Measurements from ENCODE around the gene RND2. TPM values are rescaled to one million over a fixed set of nuclear protein-coding genes. Genes with fewer than 3 reads are reported as not detected.

The RND2 gene
- total RNA-seq, 1 donor from 2014 or later, result 75.8 TPM

- Mint-ChIP-seq H3K27ac (ENCODE audit: unreplicated experiment) (peak overlapping the region; percentile 72), H3K4me3 (ENCODE audit: unreplicated experiment) (peak overlapping the region; percentile 100), H3K27me3 (ENCODE audit: unreplicated experiment) (peaks cover 5% of the 10 kb centered on the region), H3K36me3 (ENCODE audit: unreplicated experiment) (no peaks in the 10 kb centered on the region), H3K9me3 (ENCODE audit: unreplicated experiment) (peaks cover 1% of the 10 kb centered on the region), H3K4me1 (ENCODE audit: low read depth, unreplicated experiment) (peaks cover 9% of the 10 kb centered on the region)
- TF ChIP-seq, protein P1, sequence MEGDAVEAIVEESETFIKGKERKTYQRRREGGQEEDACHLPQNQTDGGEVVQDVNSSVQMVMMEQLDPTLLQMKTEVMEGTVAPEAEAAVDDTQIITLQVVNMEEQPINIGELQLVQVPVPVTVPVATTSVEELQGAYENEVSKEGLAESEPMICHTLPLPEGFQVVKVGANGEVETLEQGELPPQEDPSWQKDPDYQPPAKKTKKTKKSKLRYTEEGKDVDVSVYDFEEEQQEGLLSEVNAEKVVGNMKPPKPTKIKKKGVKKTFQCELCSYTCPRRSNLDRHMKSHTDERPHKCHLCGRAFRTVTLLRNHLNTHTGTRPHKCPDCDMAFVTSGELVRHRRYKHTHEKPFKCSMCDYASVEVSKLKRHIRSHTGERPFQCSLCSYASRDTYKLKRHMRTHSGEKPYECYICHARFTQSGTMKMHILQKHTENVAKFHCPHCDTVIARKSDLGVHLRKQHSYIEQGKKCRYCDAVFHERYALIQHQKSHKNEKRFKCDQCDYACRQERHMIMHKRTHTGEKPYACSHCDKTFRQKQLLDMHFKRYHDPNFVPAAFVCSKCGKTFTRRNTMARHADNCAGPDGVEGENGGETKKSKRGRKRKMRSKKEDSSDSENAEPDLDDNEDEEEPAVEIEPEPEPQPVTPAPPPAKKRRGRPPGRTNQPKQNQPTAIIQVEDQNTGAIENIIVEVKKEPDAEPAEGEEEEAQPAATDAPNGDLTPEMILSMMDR (IDR thresholded peaks at IDR 0.05; ENCODE audit: partially characterized antibody, unreplicated experiment), result no peak
- peak; percentile 48 for DNase-seq
Observed at GRCh38 chr17:42980766-42981397, 44.1 kb upstream of the RND2 start.

GRCh38 chr17:42982266-42982665, 42.8 kb upstream of the RND2 start:
- H3K4me1 Mint-ChIP-seq (ENCODE audit: low read depth, unreplicated experiment), result peaks cover 9% of the 10 kb centered on the region
- peaks cover 1% of the 10 kb centered on the region for H3K9me3 Mint-ChIP-seq (ENCODE audit: unreplicated experiment)
- TF ChIP-seq, protein P1 (IDR thresholded peaks at IDR 0.05; ENCODE audit: partially characterized antibody, unreplicated experiment), result no peak
- peaks cover 5% of the 10 kb centered on the region for H3K27me3 Mint-ChIP-seq (ENCODE audit: unreplicated experiment)
- H3K4me3 Mint-ChIP-seq (ENCODE audit: unreplicated experiment), result no peak overlapping the region
- H3K27ac Mint-ChIP-seq (ENCODE audit: unreplicated experiment), result no peak overlapping the region
- H3K36me3 Mint-ChIP-seq (ENCODE audit: unreplicated experiment), result no peaks in the 10 kb centered on the region
- DNase-seq, result no peak

DNA sequence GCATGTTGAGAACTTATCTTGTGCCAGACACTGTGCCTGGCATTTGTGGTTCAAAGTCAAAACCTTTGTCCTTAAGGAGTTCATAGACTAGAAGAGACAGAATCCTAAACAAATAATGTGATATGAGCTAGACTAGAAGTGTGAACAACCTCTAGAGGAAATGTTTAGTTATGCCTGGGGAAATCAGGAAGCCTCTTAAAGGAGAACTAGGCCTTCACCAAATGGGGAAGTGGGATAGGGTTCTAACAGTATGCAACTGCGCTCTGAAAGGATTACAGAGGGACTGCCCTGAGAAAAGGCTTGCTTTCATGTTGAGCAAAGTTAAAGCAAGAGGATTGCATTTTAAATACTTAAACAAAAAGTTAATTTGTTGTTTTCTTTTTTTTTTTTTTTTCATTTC, 39.8 kb upstream of the RND2 start:
- H3K27me3 Mint-ChIP-seq (ENCODE audit: unreplicated experiment), result peaks cover 2% of the 10 kb centered on the region
- DNase-seq, result no peak
- no peaks in the 10 kb centered on the region for H3K36me3 Mint-ChIP-seq (ENCODE audit: unreplicated experiment)
- no peaks in the 10 kb centered on the region for H3K9me3 Mint-ChIP-seq (ENCODE audit: unreplicated experiment)
- H3K27ac Mint-ChIP-seq (ENCODE audit: unreplicated experiment), result no peak overlapping the region
- peaks cover 6% of the 10 kb centered on the region for H3K4me1 Mint-ChIP-seq (ENCODE audit: low read depth, unreplicated experiment)
- H3K4me3 Mint-ChIP-seq (ENCODE audit: unreplicated experiment), result no peak overlapping the region
- TF ChIP-seq, protein P1 (IDR thresholded peaks at IDR 0.05; ENCODE audit: partially characterized antibody, unreplicated experiment), result no peak

- Mint-ChIP-seq H3K27ac (ENCODE audit: unreplicated experiment) (no peak overlapping the region), H3K4me3 (ENCODE audit: unreplicated experiment) (no peak overlapping the region), H3K9me3 (ENCODE audit: unreplicated experiment) (no peaks in the 10 kb centered on the region), H3K36me3 (ENCODE audit: unreplicated experiment) (no peaks in the 10 kb centered on the region), H3K4me1 (ENCODE audit: low read depth, unreplicated experiment) (peaks cover 2% of the 10 kb centered on the region), H3K27me3 (ENCODE audit: unreplicated experiment) (no peaks in the 10 kb centered on the region)
- TF ChIP-seq, protein P1 (IDR thresholded peaks at IDR 0.05; ENCODE audit: partially characterized antibody, unreplicated experiment), result no peak
- no peak for DNase-seq
Observed at GRCh38 chr17:42989141-42989540, 35.9 kb upstream of the RND2 start.

DNA sequence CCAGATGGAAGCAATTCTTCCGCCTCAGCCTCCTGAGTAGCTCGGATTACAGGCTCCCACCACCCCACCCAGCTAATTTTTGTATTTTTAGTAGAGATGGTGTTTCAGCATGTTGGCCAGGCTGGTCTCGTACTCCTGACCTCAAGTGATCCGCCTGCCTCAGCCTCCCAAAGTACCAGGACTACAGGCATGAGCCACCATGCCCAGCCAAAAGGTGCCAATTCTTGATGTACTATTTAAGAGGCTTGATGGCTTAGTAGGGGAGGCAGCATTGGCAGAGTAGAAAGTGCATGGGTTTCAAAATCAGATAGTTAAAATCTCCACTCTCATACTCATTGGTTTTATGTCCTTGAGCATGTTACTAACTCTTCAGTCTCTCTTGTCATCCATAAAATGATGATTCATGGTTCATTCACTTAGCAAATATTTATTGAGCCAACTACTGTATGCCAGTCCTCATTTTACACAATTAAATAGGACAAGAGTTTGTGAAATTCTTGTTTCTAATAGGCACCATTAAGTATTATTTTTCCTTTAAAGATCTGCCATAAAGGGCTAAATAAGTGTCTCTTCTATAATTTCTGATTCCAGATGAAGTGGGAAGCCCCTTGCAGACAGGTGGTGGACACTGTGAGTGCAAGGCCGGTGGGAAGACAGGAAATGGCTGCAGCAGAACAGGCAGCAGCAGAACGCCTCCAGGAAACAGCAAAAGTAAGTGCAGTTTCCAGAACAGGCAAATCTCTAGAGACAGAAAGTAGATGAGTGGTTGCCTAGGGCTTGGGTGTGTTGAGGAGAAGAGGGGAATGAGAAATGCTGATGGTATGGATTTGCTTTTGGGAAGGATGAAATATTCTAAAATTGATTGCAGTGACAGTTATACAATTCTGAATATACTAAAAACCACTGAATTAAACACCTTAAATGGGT, 35.0 kb upstream of the RND2 start:
- no peak for DNase-seq
- Mint-ChIP-seq H3K4me3 (ENCODE audit: unreplicated experiment) (no peak overlapping the region), H3K27ac (ENCODE audit: unreplicated experiment) (no peak overlapping the region), H3K9me3 (ENCODE audit: unreplicated experiment) (no peaks in the 10 kb centered on the region), H3K27me3 (ENCODE audit: unreplicated experiment) (no peaks in the 10 kb centered on the region), H3K36me3 (ENCODE audit: unreplicated experiment) (no peaks in the 10 kb centered on the region), H3K4me1 (ENCODE audit: low read depth, unreplicated experiment) (peaks cover 2% of the 10 kb centered on the region)
- TF ChIP-seq, protein P1 (IDR thresholded peaks at IDR 0.05; ENCODE audit: partially characterized antibody, unreplicated experiment), result no peak
